OCI-LY3 (cell line): Measurements from ENCODE around the gene MEI4.

Experiments
- EZH2phosphoT487 ChIP-seq: fragments of 200-600 bp; shearing (Covaris generic); IDR thresholded peaks from 2 replicates; pipeline ENCODE4 v1.6.1; 2018; ENCODE audit warnings: antibody characterized with exemption, mixed run types, low read depth
- TF ChIP-seq, protein P1 (sequence below): fragments of 200-600, 300-600 bp; sonication (generic); IDR thresholded peaks from 2 replicates; pipeline ENCODE4 v1.5.1; 2014; ENCODE audit warnings: antibody characterized with exemption, low read length, low read depth

DNA sequence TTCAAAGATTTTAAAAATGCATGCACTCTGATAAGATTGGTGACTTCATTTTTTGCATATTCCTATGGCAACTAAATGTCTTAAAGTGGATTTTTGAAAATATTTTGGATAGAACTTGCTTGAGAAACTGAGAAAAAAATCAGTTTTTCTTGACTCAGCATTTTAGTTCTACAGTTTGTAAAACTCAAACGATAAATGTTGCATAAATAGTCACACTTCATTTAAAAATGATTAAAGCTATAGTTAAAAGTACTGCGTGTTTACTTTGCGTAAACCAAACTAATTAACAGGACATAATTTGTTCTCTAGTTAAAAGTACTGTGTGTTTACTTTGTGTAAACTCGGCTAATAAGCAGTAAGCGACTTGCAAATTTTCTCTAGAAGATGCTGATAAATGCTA, 28.3 kb upstream of the MEI4 start:
- TF ChIP-seq, protein P1, sequence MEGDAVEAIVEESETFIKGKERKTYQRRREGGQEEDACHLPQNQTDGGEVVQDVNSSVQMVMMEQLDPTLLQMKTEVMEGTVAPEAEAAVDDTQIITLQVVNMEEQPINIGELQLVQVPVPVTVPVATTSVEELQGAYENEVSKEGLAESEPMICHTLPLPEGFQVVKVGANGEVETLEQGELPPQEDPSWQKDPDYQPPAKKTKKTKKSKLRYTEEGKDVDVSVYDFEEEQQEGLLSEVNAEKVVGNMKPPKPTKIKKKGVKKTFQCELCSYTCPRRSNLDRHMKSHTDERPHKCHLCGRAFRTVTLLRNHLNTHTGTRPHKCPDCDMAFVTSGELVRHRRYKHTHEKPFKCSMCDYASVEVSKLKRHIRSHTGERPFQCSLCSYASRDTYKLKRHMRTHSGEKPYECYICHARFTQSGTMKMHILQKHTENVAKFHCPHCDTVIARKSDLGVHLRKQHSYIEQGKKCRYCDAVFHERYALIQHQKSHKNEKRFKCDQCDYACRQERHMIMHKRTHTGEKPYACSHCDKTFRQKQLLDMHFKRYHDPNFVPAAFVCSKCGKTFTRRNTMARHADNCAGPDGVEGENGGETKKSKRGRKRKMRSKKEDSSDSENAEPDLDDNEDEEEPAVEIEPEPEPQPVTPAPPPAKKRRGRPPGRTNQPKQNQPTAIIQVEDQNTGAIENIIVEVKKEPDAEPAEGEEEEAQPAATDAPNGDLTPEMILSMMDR, result no peak
- no peak for TF ChIP-seq EZH2phosphoT487
